Measurements from ENCODE around the gene SOX12.
A peak's percentile ranks its signal among the peaks of the same experiment; 100 is the strongest.

The SOX12 gene

GRCh38 chr20:313948-314347 lies 11.4 kb upstream of the SOX12 start:
- Histone ChIP-seq H3K36me3 (ENCODE audit: low read length) (no peaks in the 10 kb centered on the region), H3F3A (ENCODE audit: insufficient read depth) (no peaks in the 10 kb centered on the region), H3K27ac (ENCODE audit: low read depth, low read length) (no peak overlapping the region), H4K20me1 (ENCODE audit: low read depth, low read length) (no peaks in the 10 kb centered on the region), H3K9me2 (replicated peaks; ENCODE audit: insufficient read depth, low read length) (no peaks in the 10 kb centered on the region), H3K4me3 (ENCODE audit: insufficient read depth, low read length, poor library complexity, severe bottlenecking) (no peak overlapping the region), H3K79me2 (ENCODE audit: insufficient read depth, low read length) (no peaks in the 10 kb centered on the region), H2AFZ (ENCODE audit: low read depth, low read length, severe bottlenecking) (no peak overlapping the region), H3K4me2 (ENCODE audit: low read depth, low read length, poor library complexity, severe bottlenecking) (no peak overlapping the region), H3K9ac (ENCODE audit: low read length) (no peak overlapping the region), H3K27me3 (ENCODE audit: low read length) (no peaks in the 10 kb centered on the region), H3K9me3 (ENCODE audit: insufficient read depth, low read length) (no peaks in the 10 kb centered on the region)
- TF ChIP-seq EZH2phosphoT487 (conservative IDR thresholded peaks at IDR 0.05; ENCODE audit: low read length) = no peak
- no peak for TF ChIP-seq CTCF (IDR thresholded peaks at IDR 0.05; ENCODE audit: insufficient read depth, low read length, poor library complexity, severe bottlenecking)

- Histone ChIP-seq H3K4me3 (ENCODE audit: insufficient read depth, low read length, poor library complexity, severe bottlenecking) (no peak overlapping the region), H3K4me2 (ENCODE audit: low read depth, low read length, poor library complexity, severe bottlenecking) (no peak overlapping the region), H3F3A (ENCODE audit: insufficient read depth) (no peaks in the 10 kb centered on the region), H3K27me3 (ENCODE audit: low read length) (no peaks in the 10 kb centered on the region), H3K27ac (ENCODE audit: low read depth, low read length) (no peak overlapping the region), H3K79me2 (ENCODE audit: insufficient read depth, low read length) (no peaks in the 10 kb centered on the region), H4K20me1 (ENCODE audit: low read depth, low read length) (no peaks in the 10 kb centered on the region), H3K9me2 (replicated peaks; ENCODE audit: insufficient read depth, low read length) (no peaks in the 10 kb centered on the region), H2AFZ (ENCODE audit: low read depth, low read length, severe bottlenecking) (no peak overlapping the region), H3K36me3 (ENCODE audit: low read length) (no peaks in the 10 kb centered on the region), H3K9ac (ENCODE audit: low read length) (no peak overlapping the region), H3K9me3 (ENCODE audit: insufficient read depth, low read length) (no peaks in the 10 kb centered on the region)
- TF ChIP-seq EZH2phosphoT487 (conservative IDR thresholded peaks at IDR 0.05; ENCODE audit: low read length) (no peak), CTCF (IDR thresholded peaks at IDR 0.05; ENCODE audit: insufficient read depth, low read length, poor library complexity, severe bottlenecking) (no peak)
Observed at GRCh38 chr20:316316-317068, 8.9 kb upstream of the SOX12 start.

GRCh38 chr20:324177-325044 lies 941 bp upstream of the SOX12 start:
- Histone ChIP-seq H3K79me2 (ENCODE audit: insufficient read depth, low read length) (peaks cover 11% of the 10 kb centered on the region; the same call in 1 of the 2 replicates), H3K9me3 (ENCODE audit: insufficient read depth, low read length) (no peaks in the 10 kb centered on the region), H4K20me1 (ENCODE audit: low read depth, low read length) (no peaks in the 10 kb centered on the region), H3K27ac (ENCODE audit: low read depth, low read length) (peak overlapping the region; percentile 59), H3K4me2 (ENCODE audit: low read depth, low read length, poor library complexity, severe bottlenecking) (peak overlapping the region; percentile 82), H3K9me2 (replicated peaks; ENCODE audit: insufficient read depth, low read length) (no peaks in the 10 kb centered on the region), H3K4me3 (ENCODE audit: insufficient read depth, low read length, poor library complexity, severe bottlenecking) (peak overlapping the region; percentile 60), H3F3A (ENCODE audit: insufficient read depth) (peaks cover 20% of the 10 kb centered on the region), H3K9ac (ENCODE audit: low read length) (peak overlapping the region; percentile 59), H3K36me3 (ENCODE audit: low read length) (no peaks in the 10 kb centered on the region), H3K27me3 (ENCODE audit: low read length) (no peaks in the 10 kb centered on the region), H2AFZ (ENCODE audit: low read depth, low read length, severe bottlenecking) (peak overlapping the region; percentile 78)
- TF ChIP-seq EZH2phosphoT487 (conservative IDR thresholded peaks at IDR 0.05; ENCODE audit: low read length) (no peak), CTCF (IDR thresholded peaks at IDR 0.05; ENCODE audit: insufficient read depth, low read length, poor library complexity, severe bottlenecking) (no peak)
